GM12872 (cell line): ENCODE measurements around the gene PM20D1.

Experiments
- TF ChIP-seq, protein P1 (sequence below): IDR thresholded peaks from 3 replicates; pipeline ENCODE4 v1.5.1; 2011; ENCODE audit warnings: low read depth, mild to moderate bottlenecking, low read length, moderate library complexity; ENCODE audit not compliant: insufficient read depth

Gene PM20D1

GRCh38 chr1:205811660-205812059 lies 38.3 kb downstream of the PM20D1 start:
- TF ChIP-seq, protein P1, sequence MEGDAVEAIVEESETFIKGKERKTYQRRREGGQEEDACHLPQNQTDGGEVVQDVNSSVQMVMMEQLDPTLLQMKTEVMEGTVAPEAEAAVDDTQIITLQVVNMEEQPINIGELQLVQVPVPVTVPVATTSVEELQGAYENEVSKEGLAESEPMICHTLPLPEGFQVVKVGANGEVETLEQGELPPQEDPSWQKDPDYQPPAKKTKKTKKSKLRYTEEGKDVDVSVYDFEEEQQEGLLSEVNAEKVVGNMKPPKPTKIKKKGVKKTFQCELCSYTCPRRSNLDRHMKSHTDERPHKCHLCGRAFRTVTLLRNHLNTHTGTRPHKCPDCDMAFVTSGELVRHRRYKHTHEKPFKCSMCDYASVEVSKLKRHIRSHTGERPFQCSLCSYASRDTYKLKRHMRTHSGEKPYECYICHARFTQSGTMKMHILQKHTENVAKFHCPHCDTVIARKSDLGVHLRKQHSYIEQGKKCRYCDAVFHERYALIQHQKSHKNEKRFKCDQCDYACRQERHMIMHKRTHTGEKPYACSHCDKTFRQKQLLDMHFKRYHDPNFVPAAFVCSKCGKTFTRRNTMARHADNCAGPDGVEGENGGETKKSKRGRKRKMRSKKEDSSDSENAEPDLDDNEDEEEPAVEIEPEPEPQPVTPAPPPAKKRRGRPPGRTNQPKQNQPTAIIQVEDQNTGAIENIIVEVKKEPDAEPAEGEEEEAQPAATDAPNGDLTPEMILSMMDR: no peak

GRCh38 chr1:205810448-205811157 lies 39.3 kb downstream of the PM20D1 start:
- TF ChIP-seq, protein P1: peak; percentile 37; the same call in 2 of the 3 replicates

- TF ChIP-seq, protein P1: no peak
Observed at GRCh38 chr1:205809942-205810345, 40.0 kb downstream of the PM20D1 start.

DNA sequence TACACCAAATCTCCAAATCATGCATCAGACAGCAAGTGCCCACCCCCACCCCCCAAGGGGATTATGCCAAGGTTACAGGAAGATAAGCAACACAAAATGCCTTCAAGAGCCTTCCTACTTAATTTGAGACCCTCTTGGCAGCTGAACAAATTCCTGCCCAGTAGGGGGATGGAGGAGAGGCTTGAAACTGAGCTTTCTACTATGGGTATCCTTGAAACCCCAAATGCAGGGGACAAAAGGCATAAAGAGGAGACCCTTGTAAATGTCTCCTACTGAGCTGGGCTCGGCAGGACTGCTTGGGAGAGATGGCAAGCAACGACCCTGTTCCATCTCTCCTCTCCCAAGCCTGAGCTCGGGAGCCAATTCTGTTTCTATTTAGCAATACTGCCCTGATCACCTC lies 40.5 kb downstream of the PM20D1 start:
- TF ChIP-seq, protein P1: no peak

DNA sequence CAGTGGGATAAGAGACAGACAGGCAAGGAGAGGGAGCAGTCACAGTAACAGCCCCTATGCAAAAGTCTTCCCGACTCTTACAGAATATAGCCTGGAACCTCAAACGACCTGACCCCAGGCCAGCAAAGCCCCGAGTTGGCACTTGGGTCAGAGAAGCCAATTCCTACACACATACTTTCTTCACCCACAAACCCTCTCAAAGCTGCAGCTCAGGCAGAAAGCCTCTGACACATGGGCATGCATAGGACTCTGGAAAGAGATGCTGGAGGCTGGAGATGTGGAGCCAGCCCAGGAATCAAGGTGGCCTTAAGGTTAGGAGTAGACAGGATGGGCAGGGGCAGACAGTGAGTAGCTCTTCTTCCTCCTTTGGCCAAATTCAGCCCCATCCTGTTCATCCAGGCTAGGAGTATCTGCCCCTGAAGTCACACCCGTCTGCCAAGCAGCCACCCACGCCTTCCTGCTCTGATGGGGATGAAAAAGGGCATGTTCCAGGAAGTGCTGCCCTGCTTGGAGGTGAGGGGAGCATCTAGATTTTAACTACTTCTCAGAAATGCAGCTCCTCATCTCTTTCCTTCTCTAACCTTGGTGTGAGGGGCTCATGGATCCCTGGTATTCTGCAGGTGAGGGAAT lies 44.7 kb downstream of the PM20D1 start:
- TF ChIP-seq, protein P1: no peak

GRCh38 chr1:205804605-205805004 lies 45.3 kb downstream of the PM20D1 start:
- TF ChIP-seq, protein P1: no peak

DNA sequence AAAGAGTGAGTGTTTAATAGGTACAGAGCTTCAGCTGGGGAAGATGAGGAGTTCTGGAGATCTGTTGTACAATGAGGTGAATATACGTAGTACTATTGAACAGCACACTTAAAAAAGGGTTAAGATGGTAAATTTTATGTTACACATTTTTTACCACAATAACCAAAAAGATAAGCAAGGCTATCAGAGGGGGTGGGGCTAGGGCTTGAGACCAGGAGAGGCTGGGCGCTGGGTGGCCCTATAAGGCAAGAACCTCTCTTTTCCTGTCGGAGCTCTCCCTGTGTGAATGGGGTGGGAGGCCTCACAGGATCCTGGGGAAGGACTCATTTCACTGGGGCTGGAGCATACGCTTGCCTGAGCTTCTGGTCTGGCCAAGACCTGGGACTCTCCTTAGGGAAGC lies 45.9 kb downstream of the PM20D1 start:
- TF ChIP-seq, protein P1: no peak
